Measurements from ENCODE around the gene CNOT3.

DNA sequence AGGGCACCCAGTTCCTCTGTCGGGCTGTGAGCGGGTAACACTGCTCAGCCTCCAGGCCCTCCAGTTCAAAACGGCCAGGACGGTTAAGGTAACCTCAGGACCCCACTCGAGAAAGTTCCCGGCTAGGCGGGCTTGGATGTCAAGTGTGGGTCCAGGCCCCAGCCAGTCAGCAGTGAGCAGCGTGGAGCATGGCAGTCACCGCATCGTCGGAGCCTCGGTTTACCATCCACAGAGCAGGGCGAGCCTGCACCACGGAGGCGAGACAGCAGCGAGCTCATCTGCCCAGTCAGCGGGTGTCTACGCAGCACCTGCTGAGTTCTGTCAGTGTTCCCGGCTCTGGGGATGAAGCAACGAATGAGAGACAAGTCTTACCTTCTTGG, 8.0 kb upstream of the CNOT3 start:
- TF ChIP-seq, protein P1, sequence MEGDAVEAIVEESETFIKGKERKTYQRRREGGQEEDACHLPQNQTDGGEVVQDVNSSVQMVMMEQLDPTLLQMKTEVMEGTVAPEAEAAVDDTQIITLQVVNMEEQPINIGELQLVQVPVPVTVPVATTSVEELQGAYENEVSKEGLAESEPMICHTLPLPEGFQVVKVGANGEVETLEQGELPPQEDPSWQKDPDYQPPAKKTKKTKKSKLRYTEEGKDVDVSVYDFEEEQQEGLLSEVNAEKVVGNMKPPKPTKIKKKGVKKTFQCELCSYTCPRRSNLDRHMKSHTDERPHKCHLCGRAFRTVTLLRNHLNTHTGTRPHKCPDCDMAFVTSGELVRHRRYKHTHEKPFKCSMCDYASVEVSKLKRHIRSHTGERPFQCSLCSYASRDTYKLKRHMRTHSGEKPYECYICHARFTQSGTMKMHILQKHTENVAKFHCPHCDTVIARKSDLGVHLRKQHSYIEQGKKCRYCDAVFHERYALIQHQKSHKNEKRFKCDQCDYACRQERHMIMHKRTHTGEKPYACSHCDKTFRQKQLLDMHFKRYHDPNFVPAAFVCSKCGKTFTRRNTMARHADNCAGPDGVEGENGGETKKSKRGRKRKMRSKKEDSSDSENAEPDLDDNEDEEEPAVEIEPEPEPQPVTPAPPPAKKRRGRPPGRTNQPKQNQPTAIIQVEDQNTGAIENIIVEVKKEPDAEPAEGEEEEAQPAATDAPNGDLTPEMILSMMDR (IDR thresholded peaks at IDR 0.05), result no peak
- TF ChIP-seq, protein P2, sequence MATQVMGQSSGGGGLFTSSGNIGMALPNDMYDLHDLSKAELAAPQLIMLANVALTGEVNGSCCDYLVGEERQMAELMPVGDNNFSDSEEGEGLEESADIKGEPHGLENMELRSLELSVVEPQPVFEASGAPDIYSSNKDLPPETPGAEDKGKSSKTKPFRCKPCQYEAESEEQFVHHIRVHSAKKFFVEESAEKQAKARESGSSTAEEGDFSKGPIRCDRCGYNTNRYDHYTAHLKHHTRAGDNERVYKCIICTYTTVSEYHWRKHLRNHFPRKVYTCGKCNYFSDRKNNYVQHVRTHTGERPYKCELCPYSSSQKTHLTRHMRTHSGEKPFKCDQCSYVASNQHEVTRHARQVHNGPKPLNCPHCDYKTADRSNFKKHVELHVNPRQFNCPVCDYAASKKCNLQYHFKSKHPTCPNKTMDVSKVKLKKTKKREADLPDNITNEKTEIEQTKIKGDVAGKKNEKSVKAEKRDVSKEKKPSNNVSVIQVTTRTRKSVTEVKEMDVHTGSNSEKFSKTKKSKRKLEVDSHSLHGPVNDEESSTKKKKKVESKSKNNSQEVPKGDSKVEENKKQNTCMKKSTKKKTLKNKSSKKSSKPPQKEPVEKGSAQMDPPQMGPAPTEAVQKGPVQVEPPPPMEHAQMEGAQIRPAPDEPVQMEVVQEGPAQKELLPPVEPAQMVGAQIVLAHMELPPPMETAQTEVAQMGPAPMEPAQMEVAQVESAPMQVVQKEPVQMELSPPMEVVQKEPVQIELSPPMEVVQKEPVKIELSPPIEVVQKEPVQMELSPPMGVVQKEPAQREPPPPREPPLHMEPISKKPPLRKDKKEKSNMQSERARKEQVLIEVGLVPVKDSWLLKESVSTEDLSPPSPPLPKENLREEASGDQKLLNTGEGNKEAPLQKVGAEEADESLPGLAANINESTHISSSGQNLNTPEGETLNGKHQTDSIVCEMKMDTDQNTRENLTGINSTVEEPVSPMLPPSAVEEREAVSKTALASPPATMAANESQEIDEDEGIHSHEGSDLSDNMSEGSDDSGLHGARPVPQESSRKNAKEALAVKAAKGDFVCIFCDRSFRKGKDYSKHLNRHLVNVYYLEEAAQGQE (IDR thresholded peaks at IDR 0.05; ENCODE audit: low read depth, low read length), result no peak
- TF ChIP-seq RCOR1 (IDR thresholded peaks at IDR 0.05; ENCODE audit: low read length), result no peak
